ENCODE measurements around the gene PSG7.
A peak's percentile ranks its signal among the peaks of the same experiment; 100 is the strongest.
"Not testable (repeated sequence)": the region's sequence is repeated elsewhere in the genome, so short reads cannot be mapped to it uniquely, and the experiment has no call there.

Gene PSG7

GRCh38 chr19:42930214-42930613 is 6.8 kb downstream of the PSG7 start:
- DNase-seq (ENCODE audit: low read depth), result peak; percentile 54
- not testable (repeated sequence) for H3K4me3 ChIP-seq (ENCODE audit: low read depth, low read length)
- TF ChIP-seq CTCF (conservative IDR thresholded peaks at IDR 0.05; ENCODE audit: low read depth, low read length), result peak; percentile 53

GRCh38 chr19:42928896-42929295 is 8.1 kb downstream of the PSG7 start:
- no peak for DNase-seq (ENCODE audit: low read depth)
- H3K4me3 ChIP-seq (ENCODE audit: low read depth, low read length), result no peak overlapping the region
- no peak for TF ChIP-seq CTCF (conservative IDR thresholded peaks at IDR 0.05; ENCODE audit: low read depth, low read length)

GRCh38 chr19:42926781-42927180 is 10.2 kb downstream of the PSG7 start:
- no peak for TF ChIP-seq CTCF (conservative IDR thresholded peaks at IDR 0.05; ENCODE audit: low read depth, low read length)
- H3K4me3 ChIP-seq (ENCODE audit: low read depth, low read length), result no peak overlapping the region
- no peak for DNase-seq (ENCODE audit: low read depth)

GRCh38 chr19:42923106-42923505 is 13.9 kb downstream of the PSG7 start:
- H3K4me3 ChIP-seq (ENCODE audit: low read depth, low read length), result not testable (repeated sequence)
- peak; percentile 81 for TF ChIP-seq CTCF (conservative IDR thresholded peaks at IDR 0.05; ENCODE audit: low read depth, low read length)
- DNase-seq (ENCODE audit: low read depth), result peak; percentile 82

GRCh38 chr19:42920971-42921370 is 16.0 kb downstream of the PSG7 start:
- not testable (repeated sequence) for DNase-seq (ENCODE audit: low read depth); H3K4me3 ChIP-seq (ENCODE audit: low read depth, low read length)

- H3K4me3 ChIP-seq (ENCODE audit: low read depth, low read length), result no peak overlapping the region
- peak; percentile 7 for DNase-seq (ENCODE audit: low read depth)
- TF ChIP-seq CTCF (conservative IDR thresholded peaks at IDR 0.05; ENCODE audit: low read depth, low read length), result no peak
Measured at GRCh38 chr19:42919757-42920079, 17.3 kb downstream of the PSG7 start.

GRCh38 chr19:42919070-42919756 is 17.8 kb downstream of the PSG7 start:
- TF ChIP-seq CTCF (conservative IDR thresholded peaks at IDR 0.05; ENCODE audit: low read depth, low read length), result peak; percentile 62
- DNase-seq (ENCODE audit: low read depth), result peak; percentile 15

GRCh38 chr19:42918377-42919069 is 18.5 kb downstream of the PSG7 start:
- not testable (repeated sequence) for DNase-seq (ENCODE audit: low read depth); H3K4me3 ChIP-seq (ENCODE audit: low read depth, low read length)

More at GRCh38 chr19:42919070-42919756, 17.8 kb downstream of the PSG7 start:
- not testable (repeated sequence) for H3K4me3 ChIP-seq (ENCODE audit: low read depth, low read length)

GRCh38 chr19:42917634-42918033 is 19.4 kb downstream of the PSG7 start, which contains the start of gene PSG6:
TSS of gene PSG6 (minus strand) at chr19:42917894. CDS start at chr19:42917792, 102 bp downstream.
- H3K4me3 ChIP-seq (ENCODE audit: low read depth, low read length); DNase-seq (ENCODE audit: low read depth): not testable (repeated sequence)

GRCh38 chr19:42916931-42917330 is 20.1 kb downstream of the PSG7 start:
- H3K4me3 ChIP-seq (ENCODE audit: low read depth, low read length); DNase-seq (ENCODE audit: low read depth): not testable (repeated sequence)

GRCh38 chr19:42913516-42913915 is 23.5 kb downstream of the PSG7 start:
- not testable (repeated sequence) for DNase-seq (ENCODE audit: low read depth)

GRCh38 chr19:42912941-42913340 is 24.1 kb downstream of the PSG7 start:
- H3K4me3 ChIP-seq (ENCODE audit: low read depth, low read length); DNase-seq (ENCODE audit: low read depth): not testable (repeated sequence)

More at GRCh38 chr19:42913516-42913915, 23.5 kb downstream of the PSG7 start:
- not testable (repeated sequence) for H3K4me3 ChIP-seq (ENCODE audit: low read depth, low read length)
